ENCODE results near the gene LGI1.
"Not testable (repeated sequence)": the region's sequence is repeated elsewhere in the genome, so short reads cannot be mapped to it uniquely, and the experiment has no call there.

The LGI1 gene

DNA sequence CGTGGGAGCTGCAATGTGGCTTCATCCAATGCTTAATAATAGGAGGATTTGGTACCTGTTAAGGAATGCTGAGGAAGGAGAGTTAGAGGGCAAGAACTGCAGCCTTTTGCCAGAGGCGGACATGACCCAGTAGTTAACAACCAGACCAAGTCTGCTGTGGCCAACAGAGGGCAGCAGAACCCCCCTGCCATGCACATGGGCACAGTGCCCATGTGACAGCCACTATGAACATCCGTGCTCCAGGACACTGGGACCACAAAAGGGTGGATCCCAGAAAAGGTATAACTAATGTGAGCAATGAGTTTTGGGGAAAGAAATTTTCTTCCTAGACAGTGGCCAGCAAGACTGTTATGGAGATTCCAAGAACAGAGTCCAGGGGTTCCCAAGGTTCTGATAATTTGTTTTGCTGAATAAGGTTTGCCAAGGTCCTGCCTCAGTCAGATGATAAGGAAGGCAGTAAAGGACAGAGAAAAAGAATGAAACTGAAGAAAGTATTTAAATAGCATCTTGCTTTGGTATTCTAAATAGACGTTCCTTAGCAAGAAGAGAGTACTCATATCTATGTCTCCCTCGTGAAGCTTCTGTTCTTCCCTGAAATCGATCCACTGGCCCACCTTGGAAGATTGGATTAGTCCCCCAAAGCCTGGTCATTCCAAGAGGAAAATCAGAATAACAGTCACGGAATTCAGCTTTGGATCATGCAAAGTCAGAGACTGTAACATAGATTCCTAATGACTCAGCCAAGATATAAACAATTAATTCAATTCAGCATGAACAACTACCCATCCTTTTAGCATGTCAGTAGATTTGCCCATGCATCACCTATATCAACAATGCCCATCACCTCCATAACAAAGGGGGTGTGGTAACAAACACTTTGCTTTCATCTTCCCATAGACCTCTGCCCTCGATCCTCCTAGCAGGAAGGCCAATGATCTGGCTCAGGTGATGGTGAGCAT lies 56.0 kb downstream of the LGI1 start:
- no peak for DNase-seq

DNA sequence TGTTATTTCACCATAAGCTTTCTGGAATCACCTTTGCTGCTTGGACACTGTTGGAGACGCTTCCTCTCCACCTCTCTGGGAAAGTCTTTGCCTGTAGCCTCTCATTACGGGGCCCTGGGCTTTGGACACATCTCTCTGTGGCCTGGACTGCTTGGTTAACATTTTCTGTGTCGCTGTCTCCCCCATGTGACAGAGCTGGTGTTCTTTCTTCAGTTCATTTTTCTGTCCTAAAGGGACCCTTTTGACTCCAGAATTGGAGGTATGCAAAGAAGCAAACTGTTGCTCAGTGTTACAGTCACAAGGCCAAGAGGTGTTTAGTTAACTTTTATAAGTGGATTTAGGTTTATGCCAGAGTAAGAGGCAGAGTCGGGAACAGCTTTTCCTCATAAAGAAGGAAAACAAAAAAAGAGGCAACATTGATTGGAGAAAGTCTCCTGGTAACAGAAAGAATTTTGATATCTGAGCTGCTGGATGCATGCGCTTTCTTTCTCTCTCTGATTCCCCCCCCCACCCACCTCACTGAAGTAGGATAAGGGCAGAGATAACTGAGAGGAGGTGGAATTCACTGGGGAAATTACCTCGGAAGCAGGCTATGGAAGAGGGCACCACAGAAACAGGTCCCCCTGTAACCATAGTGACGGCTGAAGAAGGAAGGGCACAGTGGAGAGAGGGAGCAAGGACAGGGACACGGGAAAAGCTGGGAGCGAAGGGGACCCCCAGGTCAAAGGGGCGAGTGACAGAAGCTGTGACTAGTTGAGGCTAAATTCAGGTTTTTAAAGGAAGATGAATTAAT lies 57.8 kb downstream of the LGI1 start:
- no peak for DNase-seq

DNA sequence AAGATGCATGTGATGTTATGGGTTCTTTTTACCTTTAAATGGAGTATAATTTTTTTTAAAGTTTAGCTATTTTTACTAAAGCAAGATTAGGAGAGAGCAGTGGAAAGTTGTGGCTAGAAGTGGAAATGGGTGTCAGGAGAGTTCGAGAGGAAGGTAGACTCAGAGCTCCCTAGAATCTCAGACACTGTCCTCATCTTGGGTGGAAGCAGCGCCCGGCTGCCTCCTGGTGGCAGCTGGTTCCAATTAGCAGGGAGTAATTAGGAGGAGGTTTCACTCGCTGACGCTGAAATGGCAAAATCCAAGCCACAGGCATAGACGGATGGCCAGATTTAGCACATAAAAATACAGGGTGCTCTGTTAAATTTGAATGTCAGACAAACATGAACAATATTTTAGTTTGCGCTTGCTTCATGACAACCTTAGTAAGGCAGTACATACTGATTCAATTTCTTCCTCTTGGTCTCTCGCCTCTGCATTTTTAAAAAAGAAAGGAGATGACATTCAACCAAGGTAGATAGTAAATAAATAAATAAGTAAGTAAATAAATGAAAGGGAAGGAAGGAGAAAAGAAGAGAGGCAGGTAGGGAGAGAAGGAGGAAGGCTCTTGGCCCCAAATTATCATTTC lies 58.5 kb downstream of the LGI1 start:
- peak; percentile 2 for DNase-seq

DNA sequence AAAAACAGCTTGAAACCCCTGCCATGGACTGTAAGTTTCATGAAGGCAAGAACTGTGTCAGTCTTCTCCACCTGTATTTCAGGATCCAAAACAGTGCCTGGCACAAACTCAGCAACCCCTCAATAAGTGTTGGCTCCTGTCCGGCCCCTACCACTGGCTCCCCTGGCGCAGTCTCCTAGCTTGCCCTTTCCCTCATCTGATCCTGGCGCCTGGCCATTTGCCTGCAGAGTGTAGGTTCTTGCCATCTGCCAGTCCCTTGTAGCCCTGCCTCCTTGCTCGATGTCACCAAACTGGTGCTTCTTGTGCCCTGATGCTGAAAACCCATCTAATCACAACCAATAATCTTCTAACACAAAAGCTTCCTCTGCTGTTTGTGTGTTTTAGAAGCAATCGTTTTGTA lies 60.4 kb downstream of the LGI1 start:
- no peak for DNase-seq

DNA sequence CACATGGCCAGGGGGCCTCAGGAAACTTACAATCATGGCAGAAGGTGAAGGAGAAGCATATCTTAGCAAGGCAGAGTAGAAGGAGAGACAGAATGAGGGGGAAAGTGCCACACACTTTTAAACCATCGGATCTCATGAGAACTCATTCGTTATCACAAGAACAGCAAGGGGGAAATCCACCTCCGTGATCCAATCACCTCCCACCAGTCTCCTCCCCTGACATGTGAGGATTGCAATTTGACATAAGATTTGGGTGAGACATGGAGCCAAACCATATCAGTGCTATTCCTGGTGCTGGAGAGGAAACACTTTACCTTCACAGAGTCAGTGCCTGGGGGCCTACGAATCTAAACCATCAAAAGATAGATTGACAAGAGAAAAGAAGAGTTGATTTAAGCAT lies 61.8 kb downstream of the LGI1 start:
- DNase-seq, result no peak

DNA sequence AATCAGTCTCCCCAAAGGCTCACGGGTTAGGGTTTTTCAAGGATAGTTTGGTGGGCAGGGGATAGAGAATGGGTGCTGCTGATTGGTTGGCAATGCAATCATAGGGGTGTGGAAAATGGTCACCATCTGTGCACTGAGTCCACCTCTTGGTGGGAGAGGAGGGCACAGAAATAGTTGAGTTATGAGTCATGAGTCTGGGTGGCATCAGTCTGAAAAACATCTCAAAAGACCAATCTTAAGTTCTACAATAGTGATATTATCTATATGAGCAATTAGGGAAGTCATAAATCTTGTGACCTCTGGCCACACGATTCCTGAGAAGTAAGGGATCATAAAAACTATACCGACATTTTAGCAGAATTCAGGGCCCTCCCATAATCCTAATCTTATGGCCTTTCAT lies 62.7 kb downstream of the LGI1 start:
- DNase-seq, result no peak

DNA sequence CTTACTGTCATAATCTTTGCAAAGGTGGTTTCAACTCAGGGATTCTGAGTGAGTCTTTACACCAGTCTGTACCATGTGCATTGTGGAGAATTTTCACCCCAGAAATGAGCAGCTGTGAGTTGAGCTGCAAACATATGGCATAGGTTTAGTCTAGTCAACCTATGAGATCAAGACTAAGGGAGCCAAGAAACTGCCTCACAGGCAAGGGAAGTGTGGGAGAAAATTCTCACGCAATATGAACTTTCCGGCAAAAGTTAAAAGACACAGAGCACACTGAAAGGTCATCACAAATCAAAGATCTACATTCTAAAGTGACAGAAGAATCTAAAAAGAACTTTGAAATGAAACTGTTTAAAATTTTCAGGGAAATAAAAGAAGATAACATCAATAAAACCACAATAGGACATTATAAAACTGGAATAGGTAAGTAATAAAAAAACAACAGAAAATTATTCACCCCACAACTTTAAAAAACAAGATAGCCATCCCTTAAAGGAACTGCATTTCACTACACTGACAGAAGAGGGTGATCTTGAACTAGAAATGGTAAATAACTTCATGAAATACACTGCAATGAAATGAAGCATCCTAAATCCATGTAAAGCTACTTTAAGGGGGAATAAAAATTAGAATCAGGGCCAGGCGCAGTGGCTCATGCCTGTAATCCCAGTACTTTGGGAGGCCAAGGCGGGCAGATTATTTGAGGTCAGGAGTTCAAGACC lies 63.5 kb downstream of the LGI1 start:
- peak; percentile 1 for DNase-seq

DNA sequence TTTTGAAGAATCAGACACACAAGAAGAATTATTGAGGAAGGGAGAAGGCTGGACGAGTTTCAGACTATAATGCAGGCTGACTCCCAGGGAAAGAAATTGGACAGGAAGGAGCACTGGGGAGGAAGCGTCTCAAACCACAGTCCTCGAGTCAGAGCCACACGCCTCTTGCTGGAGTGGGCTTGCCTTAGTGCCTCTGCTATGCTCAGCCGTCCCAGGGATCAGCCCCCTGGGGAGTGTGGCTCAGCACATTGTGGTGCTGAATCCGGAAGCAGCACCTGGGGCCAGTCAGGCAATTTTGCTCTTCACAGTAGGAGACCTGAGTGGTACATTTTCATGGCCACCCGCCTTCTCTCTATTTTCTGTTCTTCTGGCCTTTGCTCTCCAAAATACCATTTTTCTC lies 68.6 kb downstream of the LGI1 start:
- no peak for DNase-seq

DNA sequence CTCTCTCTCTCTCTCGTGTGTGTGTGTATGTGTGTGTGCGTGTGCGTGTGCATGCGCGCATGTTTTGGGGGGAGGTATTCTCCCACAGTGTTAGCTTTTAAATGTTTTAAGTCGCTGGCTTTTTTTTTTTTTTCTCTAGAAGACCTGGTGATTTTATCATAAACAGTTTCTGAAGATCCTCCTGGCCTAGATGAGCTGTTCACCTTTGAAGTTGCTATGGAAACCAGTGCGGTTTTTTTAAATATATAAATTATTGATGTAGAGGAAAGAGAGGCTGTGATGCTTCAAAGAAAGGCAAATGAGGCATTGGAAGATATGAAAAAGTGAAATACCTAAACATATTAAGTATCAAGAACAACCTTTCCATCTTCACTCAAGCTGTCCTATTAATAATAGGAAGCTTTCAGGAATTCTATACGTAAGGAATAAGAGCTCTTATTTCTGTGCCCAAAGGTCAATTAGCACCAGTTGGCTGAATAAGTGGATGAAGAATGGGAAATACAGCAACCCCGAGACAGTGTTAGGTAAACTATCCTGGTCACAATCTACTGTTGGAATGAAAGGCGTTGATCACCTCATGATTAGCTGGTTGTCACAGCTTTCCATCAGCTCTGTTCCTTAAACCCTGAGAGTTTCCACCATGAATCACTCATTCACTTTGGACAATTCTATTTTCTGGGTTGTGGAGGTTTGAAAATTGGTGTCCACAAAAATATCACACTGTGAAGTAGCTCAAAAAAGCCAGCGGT lies 69.5 kb downstream of the LGI1 start:
- DNase-seq, result no peak

DNA sequence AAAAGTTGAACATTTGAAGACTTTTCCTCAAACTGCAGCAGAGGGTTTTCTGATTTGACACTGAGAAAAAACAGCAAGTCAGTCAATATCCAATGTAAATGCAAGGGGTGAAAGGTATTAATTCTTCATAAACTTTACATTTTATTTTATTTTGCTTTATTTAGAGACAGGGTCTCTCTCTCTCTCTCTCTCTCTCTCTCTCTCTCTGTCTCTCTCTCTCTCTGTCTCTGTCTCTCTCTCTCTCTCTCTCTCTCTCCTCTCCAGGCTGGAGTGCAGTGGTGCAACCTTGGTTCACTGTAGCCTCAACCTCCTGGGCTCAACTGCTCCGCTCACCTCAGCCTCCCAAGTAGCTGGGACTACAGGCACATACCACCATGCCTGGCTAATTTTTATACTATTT lies 73.3 kb downstream of the LGI1 start:
- not testable (repeated sequence) for DNase-seq

DNA sequence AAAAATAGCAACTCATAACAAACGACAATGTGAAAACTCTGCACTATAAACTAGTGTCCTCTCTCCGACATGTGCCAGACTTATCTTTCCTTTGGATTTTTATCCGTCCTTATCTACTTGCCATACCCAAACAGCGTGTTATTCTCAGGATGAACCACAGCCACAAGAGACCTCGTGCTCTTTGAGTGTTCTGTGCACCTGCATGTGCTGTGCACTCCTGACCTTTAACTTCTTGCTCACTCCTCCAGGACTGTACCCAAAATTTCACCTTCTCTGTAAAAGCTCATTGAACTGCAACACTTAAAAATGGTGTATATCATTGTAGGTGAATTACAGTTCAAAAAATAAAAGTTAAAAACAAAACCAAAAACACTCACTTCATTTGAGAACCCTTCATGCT lies 78.0 kb downstream of the LGI1 start:
- DNase-seq, result no peak

DNA sequence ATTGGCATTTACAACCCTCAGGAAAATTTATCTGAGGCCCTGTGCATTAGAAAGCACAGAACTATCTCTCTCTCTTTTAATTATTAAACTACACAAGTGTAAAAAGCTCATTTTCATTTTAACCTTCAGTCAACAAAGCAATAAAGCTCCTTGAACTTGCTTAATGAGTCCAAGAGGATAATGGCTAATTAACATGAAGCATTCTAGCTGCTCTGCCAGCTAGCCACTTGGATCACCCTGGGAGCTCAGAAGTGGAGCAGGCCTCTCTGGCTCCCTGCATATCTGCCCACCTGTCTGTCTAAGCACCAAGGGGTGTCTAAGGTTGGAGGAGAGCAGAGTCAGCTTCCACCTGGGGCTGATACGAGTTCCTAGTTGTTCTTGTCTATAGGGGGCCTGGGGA lies 80.1 kb downstream of the LGI1 start:
- no peak for DNase-seq

DNA sequence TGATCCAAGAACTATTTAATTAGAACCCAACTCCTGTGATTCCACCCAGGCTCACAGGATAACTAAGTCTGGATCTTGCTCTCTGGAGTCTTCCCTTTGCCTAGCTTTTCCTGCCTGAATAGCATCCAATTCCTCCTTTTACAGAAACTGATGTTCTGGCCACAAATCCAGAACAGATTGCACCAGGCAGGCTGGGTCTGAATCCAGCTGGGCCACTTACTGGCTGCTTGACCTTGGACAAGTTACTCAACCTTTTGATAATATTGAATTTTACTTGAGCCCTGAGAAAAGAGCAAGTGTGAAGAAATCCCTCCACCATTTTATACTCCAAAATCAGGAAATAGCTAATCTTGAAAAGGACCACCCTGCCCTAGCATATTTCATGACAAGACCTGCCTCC lies 80.5 kb downstream of the LGI1 start:
- DNase-seq, result no peak

DNA sequence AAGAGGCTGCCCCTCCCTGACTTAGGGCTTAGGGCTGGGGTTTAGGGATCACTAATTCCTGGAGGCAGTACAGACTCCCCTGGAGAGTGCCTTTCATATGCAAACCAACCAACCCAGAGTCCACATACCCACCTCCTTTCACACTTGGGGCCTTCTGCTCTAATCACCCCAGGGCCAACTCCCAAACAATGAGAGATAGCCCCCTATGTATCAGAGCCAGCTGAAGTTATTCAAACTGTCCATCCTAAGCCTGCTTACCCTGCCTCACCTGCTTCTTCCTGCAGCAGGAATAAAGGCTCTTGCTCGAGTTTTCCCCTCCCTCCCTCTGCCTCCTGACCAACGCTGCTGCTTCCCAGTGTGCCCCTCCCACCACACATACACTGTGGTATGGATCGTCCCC lies 84.2 kb downstream of the LGI1 start:
- DNase-seq, result no peak

DNA sequence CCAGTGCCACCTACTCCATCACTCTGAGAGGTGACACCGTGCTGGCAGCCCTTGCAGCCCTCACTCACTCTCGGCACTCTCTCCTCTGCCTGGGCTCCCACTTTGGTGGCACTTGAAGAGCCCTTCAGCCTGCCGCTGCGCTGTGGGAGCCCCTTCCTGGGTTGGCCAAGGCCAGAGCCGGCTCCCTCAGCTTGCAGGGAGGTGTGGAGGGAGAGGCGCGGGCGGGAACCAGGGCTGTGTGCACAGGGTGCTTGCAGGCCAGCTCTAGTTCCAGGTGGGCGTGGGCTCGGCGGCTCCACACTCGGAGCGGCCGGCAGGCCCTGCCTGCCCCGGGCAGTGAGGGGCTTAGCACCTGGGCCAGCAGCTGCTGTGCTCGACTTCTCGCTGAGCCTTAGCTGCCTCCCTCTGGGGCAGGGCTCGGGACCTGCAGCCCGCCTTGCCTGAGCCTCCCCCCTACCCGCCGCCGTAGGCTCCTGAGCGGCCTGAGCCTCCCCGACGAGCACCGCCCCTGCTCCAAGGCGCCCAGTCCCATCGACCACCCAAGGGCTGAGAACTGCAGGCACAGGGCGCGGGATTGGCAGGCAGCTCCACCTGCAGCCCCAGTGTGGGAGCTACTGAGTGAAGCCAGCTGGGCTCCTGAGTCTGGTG lies 87.4 kb downstream of the LGI1 start:
- no peak for DNase-seq

All from NCI-H748 treated with DMSO at 0.1 percent for 48 hours (cell line).